Measurements from ENCODE around the gene HABP4.

Gene HABP4

GRCh38 chr9:96505316-96505991 lies 55.5 kb downstream of the HABP4 start:
- no peak overlapping the region for H3K4me3 ChIP-seq (ENCODE audit: low read depth, low read length)
- no peak for TF ChIP-seq CTCF (IDR thresholded peaks at IDR 0.05; ENCODE audit: low read depth, low read length)

- no peak for TF ChIP-seq CTCF (IDR thresholded peaks at IDR 0.05; ENCODE audit: low read depth, low read length)
- H3K4me3 ChIP-seq (ENCODE audit: low read depth, low read length), result no peak overlapping the region
Measured at GRCh38 chr9:96508227-96508940, 58.4 kb downstream of the HABP4 start.

- no peak for TF ChIP-seq CTCF (IDR thresholded peaks at IDR 0.05; ENCODE audit: low read depth, low read length)
- no peak overlapping the region for H3K4me3 ChIP-seq (ENCODE audit: low read depth, low read length)
Measured at GRCh38 chr9:96509026-96509425, 59.1 kb downstream of the HABP4 start.

- TF ChIP-seq CTCF (IDR thresholded peaks at IDR 0.05; ENCODE audit: low read depth, low read length), result no peak
- no peak overlapping the region for H3K4me3 ChIP-seq (ENCODE audit: low read depth, low read length)
Measured at GRCh38 chr9:96509848-96510247, 59.9 kb downstream of the HABP4 start.

- H3K4me3 ChIP-seq (ENCODE audit: low read depth, low read length), result no peak overlapping the region
- TF ChIP-seq CTCF (IDR thresholded peaks at IDR 0.05; ENCODE audit: low read depth, low read length), result no peak
Measured at GRCh38 chr9:96510258-96510657, 60.3 kb downstream of the HABP4 start.

GRCh38 chr9:96512240-96512639 lies 62.3 kb downstream of the HABP4 start:
- TF ChIP-seq CTCF (IDR thresholded peaks at IDR 0.05; ENCODE audit: low read depth, low read length), result no peak
- no peak overlapping the region for H3K4me3 ChIP-seq (ENCODE audit: low read depth, low read length)

GRCh38 chr9:96513622-96514021 lies 63.7 kb downstream of the HABP4 start:
- no peak overlapping the region for H3K4me3 ChIP-seq (ENCODE audit: low read depth, low read length)
- TF ChIP-seq CTCF (IDR thresholded peaks at IDR 0.05; ENCODE audit: low read depth, low read length), result no peak

Measured in WI38 (cell line).